GM21526 (cell line): Measurements from ENCODE around the gene GPR137B.
"Not testable (repeated sequence)": the region's sequence is repeated elsewhere in the genome, so short reads cannot be mapped to it uniquely, and the experiment has no call there.

Experiments
- ATAC-seq: cut with Tn5 transposase; IDR thresholded peaks from one replicate; pipeline ENCODE4 v1.9.1; 2021; ENCODE audit warnings: moderate library complexity; ENCODE audit not compliant: unreplicated experiment, low FRiP score

Gene GPR137B, protein sequence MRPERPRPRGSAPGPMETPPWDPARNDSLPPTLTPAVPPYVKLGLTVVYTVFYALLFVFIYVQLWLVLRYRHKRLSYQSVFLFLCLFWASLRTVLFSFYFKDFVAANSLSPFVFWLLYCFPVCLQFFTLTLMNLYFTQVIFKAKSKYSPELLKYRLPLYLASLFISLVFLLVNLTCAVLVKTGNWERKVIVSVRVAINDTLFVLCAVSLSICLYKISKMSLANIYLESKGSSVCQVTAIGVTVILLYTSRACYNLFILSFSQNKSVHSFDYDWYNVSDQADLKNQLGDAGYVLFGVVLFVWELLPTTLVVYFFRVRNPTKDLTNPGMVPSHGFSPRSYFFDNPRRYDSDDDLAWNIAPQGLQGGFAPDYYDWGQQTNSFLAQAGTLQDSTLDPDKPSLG

DNA sequence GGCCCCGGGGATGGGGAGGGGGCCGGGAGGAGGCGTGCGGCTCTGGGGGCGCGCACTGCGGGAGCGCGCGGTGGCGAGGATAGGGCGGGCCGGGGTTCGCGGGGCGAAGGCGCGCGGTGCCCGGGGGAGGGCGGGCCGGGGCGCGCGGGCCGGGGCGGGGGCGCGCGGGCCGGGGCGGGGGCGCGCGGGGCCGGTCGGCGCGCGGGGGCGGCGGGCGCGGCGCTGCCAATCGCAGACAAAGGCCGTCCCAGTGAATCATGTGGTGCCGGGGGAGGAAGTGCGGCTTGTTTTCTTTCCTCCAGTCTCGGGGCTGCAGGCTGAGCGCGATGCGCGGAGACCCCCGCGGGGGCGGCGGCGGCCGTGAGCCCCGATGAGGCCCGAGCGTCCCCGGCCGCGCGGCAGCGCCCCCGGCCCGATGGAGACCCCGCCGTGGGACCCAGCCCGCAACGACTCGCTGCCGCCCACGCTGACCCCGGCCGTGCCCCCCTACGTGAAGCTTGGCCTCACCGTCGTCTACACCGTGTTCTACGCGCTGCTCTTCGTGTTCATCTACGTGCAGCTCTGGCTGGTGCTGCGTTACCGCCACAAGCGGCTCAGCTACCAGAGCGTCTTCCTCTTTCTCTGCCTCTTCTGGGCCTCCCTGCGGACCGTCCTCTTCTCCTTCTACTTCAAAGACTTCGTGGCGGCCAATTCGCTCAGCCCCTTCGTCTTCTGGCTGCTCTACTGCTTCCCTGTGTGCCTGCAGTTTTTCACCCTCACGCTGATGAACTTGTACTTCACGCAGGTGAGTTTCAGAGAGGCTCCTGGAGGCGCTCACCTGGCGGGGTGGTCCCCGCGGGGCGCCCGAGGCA lies at the start of gene GPR137B:
TSS of gene GPR137B (plus strand) at position 287 of the 851 bp plus-strand sequence. CDS start at position 371, 84 bp downstream.
- peak; percentile 57 for ATAC-seq

DNA sequence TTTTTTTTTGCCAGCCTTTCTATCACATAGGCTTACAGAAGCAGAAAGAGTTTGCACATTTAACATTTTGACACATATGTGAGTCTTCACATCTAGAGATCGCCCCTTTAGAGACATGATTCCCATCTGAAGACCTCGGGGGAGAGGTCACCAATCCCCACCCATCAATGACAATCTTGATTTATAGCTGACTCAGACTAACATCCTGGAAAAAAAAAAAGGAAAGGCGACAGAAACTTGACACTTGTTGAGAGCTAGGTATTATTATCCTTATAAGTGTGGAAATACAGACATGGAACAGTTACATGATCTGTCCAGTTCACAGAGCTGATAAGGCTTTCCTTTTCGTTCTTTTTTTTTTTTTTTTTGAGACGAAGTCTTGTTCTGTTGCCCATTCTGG lies 49.4 kb upstream of the GPR137B start:
- no peak for ATAC-seq

DNA sequence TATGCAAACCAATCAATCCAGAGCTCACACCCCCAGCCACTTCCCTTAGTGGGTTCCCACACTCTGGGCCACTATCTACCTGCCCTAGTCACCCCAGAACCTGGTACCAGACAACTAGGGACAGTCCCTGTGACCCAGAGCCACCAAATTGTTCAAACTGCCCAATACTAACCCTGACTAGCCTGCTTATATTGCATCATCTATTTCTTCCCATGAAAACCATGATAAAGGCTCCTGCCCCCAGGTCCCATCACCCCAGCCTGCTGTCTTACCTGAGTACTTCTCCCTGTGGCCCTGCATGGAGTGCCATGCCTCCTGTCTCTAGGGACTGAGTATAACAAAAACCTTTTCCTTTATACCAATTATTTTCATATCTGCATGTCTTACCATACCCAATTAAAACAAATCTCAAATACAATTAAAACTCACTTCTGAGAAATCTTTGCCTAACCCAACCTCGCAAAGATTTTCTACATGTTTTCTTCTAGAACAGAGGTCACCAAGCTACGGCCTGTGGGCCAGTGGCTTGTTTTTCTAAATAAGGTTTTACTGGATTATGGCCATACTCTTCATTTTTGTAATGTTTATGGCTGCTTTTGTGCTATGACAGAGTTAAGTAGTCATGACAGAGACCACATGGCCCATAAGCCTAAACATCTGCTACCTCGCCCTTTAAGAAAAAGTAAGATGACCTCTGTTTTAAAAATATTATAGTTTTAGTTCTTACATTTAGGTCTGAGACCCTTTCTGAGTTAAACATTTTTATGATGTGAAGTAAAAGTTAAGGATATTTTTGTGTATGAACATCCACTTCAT lies 46.4 kb upstream of the GPR137B start:
- ATAC-seq = no peak

DNA sequence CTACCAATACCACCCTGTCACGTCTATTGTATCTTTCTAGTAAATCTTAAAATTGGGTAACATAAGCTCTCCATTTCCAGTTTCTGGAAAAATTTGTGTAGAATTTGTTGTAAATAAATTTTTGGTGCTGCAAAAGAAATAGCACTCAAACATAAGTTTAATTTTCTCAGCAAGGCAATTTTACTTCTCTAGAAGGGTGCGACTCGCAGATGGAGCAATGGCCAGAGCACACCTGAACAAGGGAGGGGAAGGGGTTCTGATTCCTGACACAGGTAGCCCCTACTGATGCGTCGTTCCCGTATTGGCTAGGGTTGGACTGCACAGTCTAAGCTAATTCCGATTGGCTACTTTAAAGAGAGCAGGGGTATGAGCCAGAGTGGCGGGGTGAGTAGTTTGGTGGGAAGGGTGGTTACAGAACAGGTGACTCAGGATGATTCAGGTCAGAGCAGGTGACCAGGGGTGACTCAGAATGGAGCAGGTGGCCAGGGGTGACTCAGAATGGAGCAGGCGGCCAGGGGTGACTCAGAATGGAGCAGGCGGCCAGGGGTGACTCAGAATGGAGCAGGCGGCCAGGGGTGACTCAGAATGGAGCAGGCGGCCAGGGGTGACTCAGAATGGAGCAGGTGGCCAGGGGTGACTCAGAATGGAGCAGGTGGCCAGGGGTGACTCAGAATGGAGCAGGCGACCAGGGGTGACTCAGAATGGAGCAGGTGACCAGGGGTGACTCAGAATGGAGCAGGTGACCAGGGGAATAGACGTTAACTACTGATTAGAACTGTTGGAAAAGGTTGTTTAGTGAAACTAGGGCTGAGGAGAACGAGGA lies 45.5 kb upstream of the GPR137B start:
- ATAC-seq = not testable (repeated sequence)

DNA sequence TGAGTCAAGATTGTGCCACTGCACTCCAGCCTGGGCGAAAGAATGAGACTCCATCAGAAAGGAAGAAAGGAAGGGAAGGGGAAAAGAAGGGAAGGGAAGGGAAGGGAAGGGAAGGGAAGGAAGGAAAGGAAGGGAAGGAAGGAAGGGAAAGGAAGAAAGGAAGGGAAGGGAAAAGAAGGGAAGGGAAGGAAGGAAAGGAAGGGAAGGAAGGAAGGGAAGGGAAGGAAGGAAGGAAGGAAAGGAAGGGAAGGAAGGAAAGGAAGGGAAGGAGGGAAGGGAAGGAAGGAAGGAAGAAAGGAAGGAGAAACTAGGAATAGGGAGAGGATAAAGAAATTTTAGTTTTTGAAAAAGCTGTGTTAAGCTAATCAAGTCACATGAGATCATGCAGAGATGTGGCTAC lies 44.1 kb upstream of the GPR137B start:
- ATAC-seq = no peak

DNA sequence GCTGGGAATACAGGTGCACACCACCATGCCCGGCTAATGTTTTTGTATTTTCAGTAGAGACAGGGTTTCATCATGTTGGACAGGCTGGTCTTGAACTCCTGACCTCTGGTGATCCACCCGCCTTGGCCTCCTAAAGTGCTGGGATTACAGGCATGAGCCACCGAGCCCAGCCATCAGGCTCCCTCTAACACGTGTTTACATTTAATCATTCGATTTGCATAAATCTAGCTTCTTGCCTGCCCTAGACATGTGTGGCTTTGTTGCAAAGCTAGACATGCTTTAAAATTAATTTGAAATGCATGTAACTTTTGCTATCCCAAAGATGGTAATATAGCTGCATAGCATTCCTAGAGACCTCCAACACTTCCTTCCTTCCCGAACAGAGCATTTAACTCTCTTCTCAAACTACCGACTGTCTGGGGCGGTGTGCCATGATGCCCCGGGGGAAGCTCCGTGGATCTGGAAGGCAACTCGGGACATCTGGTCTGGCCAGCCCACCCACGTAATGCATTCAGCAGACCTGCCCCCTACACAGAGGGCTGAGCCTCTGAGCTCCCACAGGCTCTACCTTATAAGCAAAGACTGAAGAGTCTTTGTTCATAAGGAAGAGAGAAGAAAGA lies 42.9 kb upstream of the GPR137B start:
- ATAC-seq = no peak

DNA sequence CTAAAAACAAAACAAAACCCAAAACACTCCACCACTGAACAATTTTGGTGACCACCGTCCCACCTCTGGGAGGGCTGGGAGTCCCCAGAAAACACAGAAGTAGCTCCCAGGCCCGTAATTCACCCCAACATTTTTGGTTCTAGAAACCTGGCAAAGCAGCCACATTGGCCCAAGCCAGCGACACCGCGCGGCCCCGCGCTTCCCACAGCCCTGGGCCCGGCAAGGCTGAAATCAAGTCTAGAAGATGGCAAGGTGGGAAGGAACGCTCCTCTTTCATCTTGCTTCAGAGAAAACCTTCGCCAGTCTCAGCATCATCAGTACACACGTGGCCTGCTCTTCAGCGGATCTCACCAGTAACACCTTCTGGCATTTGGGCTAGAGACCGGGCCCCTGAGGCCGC lies 41.5 kb upstream of the GPR137B start:
- ATAC-seq = no peak

DNA sequence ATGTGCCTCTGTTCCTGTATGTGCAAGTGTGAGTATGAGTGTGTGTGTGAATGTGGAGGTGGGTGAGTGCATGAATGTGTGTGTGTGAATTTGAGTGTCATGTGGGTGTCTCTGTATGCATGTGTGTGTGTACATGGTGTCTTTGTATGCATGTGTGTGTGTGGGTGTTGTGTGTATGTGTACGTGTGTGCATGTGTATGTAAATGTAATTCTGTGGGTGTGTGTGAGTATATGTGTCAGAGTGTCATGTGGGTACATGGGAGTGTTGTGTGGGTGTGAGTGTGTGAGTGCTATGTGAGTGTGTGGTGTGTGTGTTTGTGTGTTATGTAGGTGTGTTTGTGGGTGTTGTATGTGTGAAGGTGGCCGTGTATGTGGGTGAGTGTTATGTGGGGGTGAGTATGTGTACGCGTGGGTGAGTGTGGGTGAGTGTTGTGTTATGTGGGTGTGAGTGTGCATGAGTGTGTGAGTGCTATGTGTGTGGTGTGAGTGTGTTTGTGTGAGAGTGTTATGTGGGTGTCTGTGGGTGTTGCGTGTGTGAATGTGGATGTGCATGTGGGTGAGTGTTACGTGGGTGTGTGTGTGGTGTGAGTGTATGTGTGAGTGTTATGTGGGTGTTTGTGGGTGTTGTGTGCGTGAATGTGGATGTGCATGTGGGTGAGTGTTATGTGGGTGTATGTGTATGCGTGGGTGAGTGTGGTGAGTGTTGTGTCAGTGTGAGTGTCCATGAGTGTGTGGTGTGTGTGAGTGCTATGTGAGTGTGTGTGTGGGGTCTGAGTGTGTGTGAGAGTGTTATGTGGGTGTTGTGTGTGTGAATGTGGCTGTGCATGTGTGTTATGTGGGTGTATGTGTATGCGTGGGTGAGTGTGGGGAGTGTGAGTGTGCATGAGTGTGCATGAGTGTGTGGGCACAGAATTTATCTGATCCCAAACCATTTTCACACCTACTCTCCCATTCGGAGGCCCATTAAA lies 40.8 kb upstream of the GPR137B start:
- ATAC-seq = no peak

DNA sequence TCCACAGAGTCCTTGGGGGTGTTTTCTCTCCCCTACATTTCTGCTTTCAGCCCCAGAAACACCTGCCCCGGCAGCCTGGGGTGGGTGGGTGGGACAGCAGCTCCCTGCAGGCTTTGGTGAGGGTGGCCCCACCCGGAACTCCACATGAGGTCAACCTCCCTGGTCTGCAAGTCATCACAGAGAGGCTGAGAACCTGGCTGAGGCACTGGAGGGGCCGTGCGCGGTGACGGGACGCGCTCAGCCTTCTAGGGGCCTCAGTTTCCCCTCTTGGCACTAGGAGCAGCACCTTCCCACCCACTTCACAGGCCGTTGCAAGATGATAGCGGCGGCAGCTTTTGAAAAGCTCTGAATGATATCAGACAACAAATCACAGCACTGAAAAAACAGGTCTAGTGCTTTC lies 39.7 kb upstream of the GPR137B start:
- ATAC-seq = no peak

DNA sequence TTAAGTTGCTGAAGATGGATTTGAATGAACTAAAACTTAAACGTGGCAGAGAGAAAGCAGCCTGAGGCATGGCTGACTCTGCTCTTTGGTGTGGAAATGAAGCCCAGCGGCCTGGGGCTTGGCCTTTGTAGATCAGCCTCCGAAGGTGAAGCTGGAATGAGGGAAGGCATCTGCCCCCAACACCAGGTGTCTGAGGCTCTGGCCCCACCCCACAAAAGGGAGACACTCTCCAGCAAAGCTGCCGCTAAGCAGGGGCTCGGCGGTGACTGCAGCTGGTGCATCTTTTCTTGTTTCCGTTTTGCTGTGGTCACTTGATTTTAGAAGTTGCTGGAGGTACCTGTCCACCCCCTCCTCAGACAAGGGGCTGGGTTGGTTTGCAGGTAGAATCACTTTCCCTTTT lies 39.3 kb upstream of the GPR137B start:
- no peak for ATAC-seq

DNA sequence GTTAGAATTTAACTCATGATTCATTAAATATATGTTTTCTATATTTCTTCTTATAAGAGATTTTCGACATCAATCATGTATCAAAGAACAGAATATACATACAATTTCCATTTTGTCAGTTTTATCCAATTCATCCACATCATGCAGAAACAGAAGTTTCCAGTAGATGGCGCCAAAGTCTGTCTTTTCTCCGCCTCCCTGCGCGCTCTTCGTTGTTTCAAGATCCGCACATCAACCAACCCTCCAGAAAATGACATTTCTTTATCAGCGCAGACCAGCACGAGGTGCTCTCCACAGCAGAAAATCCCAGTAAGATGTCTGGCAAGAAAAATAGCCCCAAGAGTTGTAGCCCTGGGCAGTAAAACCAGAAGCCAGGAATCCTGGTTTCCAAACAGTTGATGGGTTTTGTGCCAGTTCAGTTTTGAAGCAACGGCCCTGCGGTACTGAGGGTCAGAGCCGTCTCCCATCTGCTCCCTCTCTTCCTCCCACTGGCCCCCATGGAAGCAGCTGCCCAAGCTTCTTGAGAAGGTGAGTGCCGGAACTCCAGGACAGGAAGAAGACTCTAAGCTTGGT lies 38.6 kb upstream of the GPR137B start:
- ATAC-seq = no peak

DNA sequence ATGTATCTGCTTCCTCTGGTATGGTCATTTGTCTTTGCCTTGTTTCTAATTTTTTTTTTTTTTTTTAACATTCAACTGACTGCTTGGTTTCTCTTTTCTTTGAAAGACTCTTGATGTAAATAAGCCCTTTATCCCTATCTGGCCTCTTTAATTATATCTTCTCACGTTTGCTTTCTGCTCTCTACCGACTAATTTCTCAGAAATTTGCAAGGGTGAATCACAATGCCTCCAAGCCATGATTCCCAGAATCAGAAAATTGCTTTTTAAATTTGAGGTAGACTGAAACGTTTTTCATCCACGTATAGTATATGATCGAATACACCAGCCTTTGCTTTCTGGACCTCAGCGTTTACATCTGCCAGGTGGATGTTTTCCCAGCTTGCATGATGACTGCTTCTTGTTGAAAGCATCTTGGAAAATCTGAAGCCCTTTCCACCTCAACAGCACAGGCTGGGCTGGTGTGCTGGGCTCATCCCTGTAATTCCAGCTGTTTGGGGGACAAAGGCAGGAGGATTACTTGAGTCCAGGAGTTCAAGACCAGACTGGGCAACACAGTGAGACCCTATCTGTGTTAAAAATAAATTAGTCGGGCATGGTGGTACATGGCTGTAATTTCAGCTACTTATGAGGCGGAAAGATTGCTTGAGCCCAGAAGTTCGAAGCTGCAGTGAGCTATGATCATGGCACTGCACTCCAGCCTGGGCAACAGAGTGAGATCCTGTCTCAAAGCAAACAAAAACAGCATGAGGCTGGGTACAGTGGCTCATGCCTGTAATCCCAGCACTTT lies 35.0 kb upstream of the GPR137B start:
- no peak for ATAC-seq

DNA sequence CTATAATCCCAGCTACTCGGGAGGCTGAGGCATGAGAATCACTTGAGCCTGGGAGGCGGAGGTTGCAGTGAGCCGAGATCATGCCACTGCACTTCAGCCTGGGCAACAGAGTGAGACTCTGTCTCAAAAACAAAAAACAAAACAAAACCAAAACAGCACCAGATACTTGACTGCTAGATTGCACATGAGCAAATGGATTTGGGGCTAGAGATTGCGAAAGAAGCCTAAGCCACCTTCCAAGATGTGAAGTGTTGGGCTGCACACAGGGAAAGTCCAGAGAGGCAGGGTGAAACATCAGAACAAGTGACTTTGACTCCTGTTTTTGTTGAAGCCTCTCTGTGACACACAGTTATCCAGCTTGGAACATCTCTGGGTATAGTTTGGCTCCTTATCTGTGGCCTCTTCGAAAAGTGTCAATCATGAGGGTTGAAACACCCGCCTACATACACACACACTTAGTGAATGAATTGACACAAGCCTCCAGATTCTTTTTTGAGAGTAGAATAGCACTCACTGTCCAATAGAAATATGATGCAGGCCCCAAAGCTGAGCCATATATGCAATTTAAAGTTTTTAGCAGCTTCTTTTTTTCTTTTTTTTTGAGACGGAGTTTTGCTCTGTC lies 34.2 kb upstream of the GPR137B start:
- ATAC-seq = no peak

DNA sequence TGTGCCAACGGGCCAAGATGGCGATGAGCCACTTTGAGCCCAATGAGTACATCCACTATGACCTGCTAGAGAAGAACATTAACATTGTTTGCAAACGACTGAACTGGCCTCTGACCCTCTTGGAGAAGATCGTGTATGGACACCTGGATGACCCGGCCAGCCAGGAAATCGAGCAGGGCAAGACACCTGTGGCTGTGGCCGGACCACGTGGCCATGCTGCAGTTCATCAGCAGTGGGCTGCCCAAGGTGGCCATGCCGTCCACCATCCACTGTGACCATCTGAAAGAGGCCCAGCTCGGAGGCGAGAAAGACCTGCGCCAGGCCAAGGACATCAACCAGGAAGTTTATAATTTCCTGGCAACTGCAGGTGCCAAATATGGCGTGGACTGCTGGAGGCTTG lies 32.2 kb upstream of the GPR137B start:
- ATAC-seq = no peak

DNA sequence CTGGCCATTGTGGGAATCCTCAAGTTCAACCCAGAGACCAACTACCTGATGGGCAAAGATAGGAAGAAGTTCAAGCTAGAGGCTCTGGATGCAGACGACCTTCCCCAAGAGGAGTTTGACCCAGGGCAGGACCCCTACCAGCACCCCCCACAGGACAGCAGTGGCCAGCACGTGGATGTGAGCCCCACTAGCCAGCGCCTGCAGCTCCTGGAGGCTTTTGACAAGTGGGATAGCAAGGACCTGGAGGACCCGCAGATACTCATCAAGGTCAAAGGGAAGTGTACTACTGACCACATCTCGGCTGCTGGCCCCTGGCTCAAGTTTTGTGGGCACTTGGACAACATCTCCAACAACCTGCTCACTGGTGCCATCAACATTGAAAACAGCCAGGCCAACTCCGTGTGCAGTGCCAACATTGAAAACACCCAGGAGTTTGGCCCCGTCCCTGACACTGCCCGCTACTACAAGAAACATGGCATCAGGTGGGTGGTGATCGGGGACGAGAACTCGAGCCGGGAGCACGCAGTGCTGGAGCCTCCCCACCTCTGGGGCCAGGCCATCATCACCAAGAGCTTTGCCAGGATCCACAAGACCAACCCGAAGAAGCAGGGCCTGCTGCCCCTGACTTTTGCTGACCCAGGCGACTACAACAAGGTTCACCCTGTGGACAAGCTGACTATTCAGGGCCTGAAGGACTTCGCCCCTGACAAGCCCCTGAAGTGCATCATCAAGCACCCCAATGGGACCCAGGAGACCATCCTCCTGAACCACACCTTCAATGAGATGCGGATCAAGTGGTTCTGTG lies 30.6 kb upstream of the GPR137B start:
- ATAC-seq = no peak

DNA sequence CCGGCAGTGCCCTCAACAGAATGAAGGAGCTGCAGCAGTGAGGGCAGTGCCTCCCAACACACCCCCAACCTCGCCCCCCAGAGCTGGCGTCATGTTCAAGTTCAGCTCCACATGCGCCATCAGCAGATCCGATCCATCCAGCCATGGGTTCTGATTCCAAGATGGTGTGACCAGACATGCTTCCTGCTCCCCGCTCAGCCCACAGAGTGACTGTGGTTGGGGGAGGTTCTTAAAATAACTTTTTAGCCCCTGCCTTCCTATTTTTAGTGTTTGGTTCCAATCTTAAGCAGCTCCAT lies 30.1 kb upstream of the GPR137B start:
- no peak for ATAC-seq
